Spleen (tissue), 11 donors: ENCODE measurements around the gene SLCO2B1. TPM values are rescaled to one million over a fixed set of nuclear protein-coding genes. Genes with fewer than 3 reads are reported as not detected.

ENCODE experiments used
- DNase-seq: peaks from one replicate; pipeline ENCODE4 v3.0.0-alpha.2; 2020
- H3K27ac ChIP-seq, 8 donors: fragments of 200-600 bp; sonication (generic) in 7 of 8; 1 replicate in 4 of 8; 2 replicates in 4 of 8; pipeline versions ENCODE4 v1.5.0 to v1.8.0; 2016 to 2021; ENCODE audit warnings: inconsistent platforms in 4 of 8, mild to moderate bottlenecking in 4 of 8, moderate library complexity in 1 of 8
- H3K27me3 ChIP-seq, 7 donors: fragments of 200-600 bp; sonication (generic) in 6 of 7; replicated peaks in 1 of 7; 1 replicate in 4 of 7; 2 replicates in 3 of 7; pipeline versions ENCODE4 v1.5.0 to v1.8.0; 2016 to 2021; ENCODE audit warnings: inconsistent platforms in 3 of 7, mild to moderate bottlenecking in 1 of 7
- H3K36me3 ChIP-seq, 6 donors: fragments of 200-600 bp; sonication (generic) in 5 of 6; 1 replicate in 4 of 6; 2 replicates in 2 of 6; pipeline versions ENCODE4 v1.5.0 to v1.8.0; 2016 to 2021; ENCODE audit warnings: inconsistent platforms in 2 of 6
- H3K4me1 ChIP-seq, 6 donors: fragments of 200-600 bp; sonication (generic) in 5 of 6; 1 replicate in 3 of 6; 2 replicates in 3 of 6; pipeline versions ENCODE4 v1.5.0 to v1.8.0; 2016 to 2021; ENCODE audit warnings: inconsistent platforms in 3 of 6
- H3K4me3 ChIP-seq, 8 donors: fragments of 200-600 bp; sonication (generic) in 7 of 8; 1 replicate in 4 of 8; 2 replicates in 4 of 8; pipeline versions ENCODE4 v1.5.0 to v1.8.0; 2016 to 2021; ENCODE audit warnings: inconsistent platforms in 4 of 8, mild to moderate bottlenecking in 4 of 8, moderate library complexity in 2 of 8
- H3K9me3 ChIP-seq, 8 donors: fragments of 200-600 bp; sonication (generic) in 7 of 8; 1 replicate in 4 of 8; 2 replicates in 4 of 8; pipeline versions ENCODE4 v1.5.0 to v1.8.0; 2016 to 2021; ENCODE audit warnings: inconsistent platforms in 4 of 8
- POLR2A ChIP-seq, 3 donors: fragments of 450-650 bp; IDR thresholded peaks; one replicate each; pipeline ENCODE4 v1.5.1; 2017; ENCODE audit warnings: antibody characterized with exemption in 3 of 3, mild to moderate bottlenecking in 1 of 3
- POLR2AphosphoS5 ChIP-seq, 3 donors: sonication (generic); formaldehyde crosslinking; IDR thresholded peaks; one replicate each; pipeline ENCODE4 v1.5.1; 2017; ENCODE audit warnings: antibody characterized with exemption in 3 of 3
- WGBS, 5 donors: extraction: QIAGEN DNeasy Blood & Tissue Kit in 3 of 5; methylation state at CpG; one replicate each; pipeline versions ENCODE4 v1.1.5 to v1.1.7; 2013 to 2018; 5-methylcytosine and 5-hydroxymethylcytosine counted together
- intact Hi-C: fragments of 100-400 bp; cut with DNase I; formaldehyde crosslinking; loops from one replicate; pipeline ENCODE4 v1.15.0; 2023; ENCODE audit warnings: low total_unique reads
- polyA plus RNA-seq, 3 donors: library from polyadenylated mRNA; stranded (reverse); fragments of 200-250 nt; gene quantifications; one replicate each; pipeline ENCODE4 v1.2.1, GENCODE V29; 2013
- total RNA-seq, 7 donors: library from RNA; depleted of rRNA in 3 of 7; stranded (reverse); fragments of >200 nt in 3 of 7; fragmentation: NEBNext Ultra II Directional in 4 of 7; extraction: Animal tissue kit (Norgen Biotek cat#: 25700) in 4 of 7; gene quantifications; one replicate each; pipeline versions ENCODE4 v1.1.0 to v1.2.1, GENCODE V29; 2016 to 2021
- TF ChIP-seq, protein P1 (sequence below), 11 experiments: fragments of 200-600 bp in 7 of 11; fragments of 450-650 bp in 4 of 11; sonication (generic) in 4 of 11; IDR thresholded peaks in 8 of 11; conservative IDR thresholded peaks in 3 of 11; 1 replicate in 7 of 11; 2 replicates in 4 of 11; pipeline versions ENCODE4 v1.4.0 to v1.8.0; 2016 to 2021; ENCODE audit warnings: antibody characterized with exemption in 11 of 11, inconsistent platforms in 4 of 11, mild to moderate bottlenecking in 1 of 11
- donor health status: healthy with polysubstance abuse.
- donor health status: DM: no; HTN: no; CAD: no; lungs with moderate emphysema.
- donor health status: DM: no; HTN: no; CAD: no.
- donor health status: Bipolar disorder and iron deficiency.
- donor health status: healthy.
- donor health status: DM: no; HTN: no; CAD: no.
- donor health status: DM: yes; HTN: yes; CAD: no.

SLCO2B1 gene
- total and polyA plus RNA-seq, 10 donors: 10.2 to 307 (median 132) TPM

DNA sequence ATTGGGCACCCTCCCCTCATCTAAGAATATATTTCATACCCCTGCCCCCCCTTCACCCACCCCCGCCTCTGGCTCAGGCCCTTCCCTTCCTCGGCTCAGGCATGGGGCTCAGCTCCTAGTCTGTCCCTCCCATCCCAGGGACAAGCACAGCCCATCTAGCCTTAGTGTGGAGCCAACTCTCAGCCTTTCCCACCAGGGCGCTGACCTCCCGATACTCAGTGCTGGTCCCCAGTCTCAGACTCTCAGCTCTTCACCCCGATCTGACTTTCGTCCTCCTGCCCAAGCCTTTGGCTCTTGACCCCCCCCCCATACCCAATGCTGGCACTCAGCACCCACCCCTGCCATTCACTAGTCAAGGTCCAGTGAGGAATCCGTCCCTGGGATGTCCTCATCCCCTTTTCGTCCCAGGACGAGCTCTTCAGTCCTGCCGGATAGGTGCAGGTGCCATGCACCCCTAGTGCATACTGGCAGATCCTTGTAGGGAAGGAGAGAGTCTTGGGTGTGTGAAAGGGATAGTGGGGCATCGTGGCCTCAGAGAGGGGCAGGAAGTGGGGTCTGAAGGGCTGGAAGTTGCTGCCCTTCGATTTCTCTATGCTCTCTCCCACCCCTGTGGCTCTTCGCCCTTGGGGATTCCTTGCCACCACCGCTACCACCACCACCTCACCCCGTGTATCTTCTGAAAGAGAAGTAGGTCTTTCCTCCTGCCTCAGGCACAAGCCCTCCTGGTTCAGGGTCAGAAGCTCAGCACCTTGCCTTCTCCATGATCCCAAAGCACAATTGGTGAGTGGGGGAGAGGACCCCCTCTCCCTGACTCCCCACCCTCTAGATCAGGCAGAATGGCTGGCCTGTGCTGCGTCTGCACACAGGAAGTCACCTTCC lies 92.1 kb downstream of the SLCO2B1 start:
- intact Hi-C loops: loop anchor here (5.0 to 10.0 kb wide), 2 partner anchors 101 to 308 kb away; no protein-coding TSS in a partner anchor
- peaks cover 2 to 76% (median 46%) of the 10 kb centered on the region in 7 donors for H3K27me3 ChIP-seq

DNA sequence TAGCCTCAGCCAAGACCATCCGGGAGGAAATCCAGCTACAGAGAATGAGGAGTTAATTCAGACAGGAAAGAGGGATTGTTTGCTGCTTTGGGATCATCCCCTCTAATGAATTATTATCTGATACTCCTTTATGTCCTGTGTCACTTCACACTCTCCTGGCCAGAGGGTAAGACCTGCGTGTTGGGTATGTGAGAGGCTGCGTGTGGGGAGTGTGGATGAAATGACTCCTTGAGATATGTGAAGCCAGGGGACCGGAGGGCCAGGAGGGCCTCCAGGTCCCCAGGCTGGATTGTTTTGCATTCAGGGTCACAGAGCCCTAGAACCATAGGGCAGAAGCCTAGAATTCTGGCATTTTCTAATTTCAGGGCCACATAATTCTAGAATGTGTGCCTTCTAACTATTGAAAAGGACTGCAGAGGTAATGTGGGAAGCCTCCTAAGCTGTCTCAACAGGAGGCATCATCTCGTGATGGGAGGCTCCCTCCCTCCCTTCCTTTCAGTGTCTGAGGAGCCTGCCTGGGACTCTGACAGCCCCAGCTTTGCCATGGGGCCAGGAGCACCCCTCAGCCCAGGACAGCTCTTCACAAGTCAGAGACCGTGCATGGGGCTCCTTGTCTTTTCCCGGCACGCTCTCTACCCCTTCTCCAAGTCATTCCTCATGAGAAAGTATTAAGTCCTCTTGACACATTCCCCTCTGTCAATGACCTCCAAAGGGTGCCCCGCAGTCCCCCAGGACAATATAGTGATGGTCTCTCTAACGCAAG lies 93.3 kb downstream of the SLCO2B1 start:
- WGBS, 5 donors: 75 to 86% (median 83%) methylated on average over 10 of the region's 10 CpGs
- peak; percentile 51 for DNase-seq
- TF ChIP-seq POLR2AphosphoS5 (IDR thresholded peaks at IDR 0.05) (no peak), POLR2A (IDR thresholded peaks at IDR 0.05) (no peak)
- TF ChIP-seq, protein P1, sequence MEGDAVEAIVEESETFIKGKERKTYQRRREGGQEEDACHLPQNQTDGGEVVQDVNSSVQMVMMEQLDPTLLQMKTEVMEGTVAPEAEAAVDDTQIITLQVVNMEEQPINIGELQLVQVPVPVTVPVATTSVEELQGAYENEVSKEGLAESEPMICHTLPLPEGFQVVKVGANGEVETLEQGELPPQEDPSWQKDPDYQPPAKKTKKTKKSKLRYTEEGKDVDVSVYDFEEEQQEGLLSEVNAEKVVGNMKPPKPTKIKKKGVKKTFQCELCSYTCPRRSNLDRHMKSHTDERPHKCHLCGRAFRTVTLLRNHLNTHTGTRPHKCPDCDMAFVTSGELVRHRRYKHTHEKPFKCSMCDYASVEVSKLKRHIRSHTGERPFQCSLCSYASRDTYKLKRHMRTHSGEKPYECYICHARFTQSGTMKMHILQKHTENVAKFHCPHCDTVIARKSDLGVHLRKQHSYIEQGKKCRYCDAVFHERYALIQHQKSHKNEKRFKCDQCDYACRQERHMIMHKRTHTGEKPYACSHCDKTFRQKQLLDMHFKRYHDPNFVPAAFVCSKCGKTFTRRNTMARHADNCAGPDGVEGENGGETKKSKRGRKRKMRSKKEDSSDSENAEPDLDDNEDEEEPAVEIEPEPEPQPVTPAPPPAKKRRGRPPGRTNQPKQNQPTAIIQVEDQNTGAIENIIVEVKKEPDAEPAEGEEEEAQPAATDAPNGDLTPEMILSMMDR (IDR thresholded peaks at IDR 0.05 in 8 of 11, conservative IDR thresholded peaks at IDR 0.05 in 3 of 11): no peak
- peaks cover 0 to 32% (median 23%) of the 10 kb centered on the region in 6 donors for H3K4me1 ChIP-seq
- H3K27me3 ChIP-seq: peaks cover 2 to 68% (median 44%) of the 10 kb centered on the region in 7 donors
- no peaks in the 10 kb centered on the region for H3K9me3 ChIP-seq
- H3K4me3 ChIP-seq: no peak overlapping the region
- no peaks in the 10 kb centered on the region for H3K36me3 ChIP-seq
- intact Hi-C loops: loop anchor here (5.0 to 10.0 kb wide), 2 partner anchors 102 to 309 kb away; no protein-coding TSS in a partner anchor
- no peak overlapping the region for H3K27ac ChIP-seq

More for the DNA sequence above, 92.1 kb downstream of the SLCO2B1 start:
- TF ChIP-seq, protein P1 (IDR thresholded peaks at IDR 0.05 in 8 of 11, conservative IDR thresholded peaks at IDR 0.05 in 3 of 11): no peak
- no peak for TF ChIP-seq POLR2A (IDR thresholded peaks at IDR 0.05)
- TF ChIP-seq POLR2AphosphoS5 (IDR thresholded peaks at IDR 0.05): no peak
- no peaks in the 10 kb centered on the region for H3K9me3 ChIP-seq
- WGBS, 5 donors: 77 to 87% (median 79%) methylated on average over 16 of the region's 16 CpGs
- H3K4me3 ChIP-seq: no peak overlapping the region
- DNase-seq: peak; percentile 58
- no peaks in the 10 kb centered on the region for H3K36me3 ChIP-seq
- no peak overlapping the region for H3K27ac ChIP-seq
- peaks cover 0 to 25% (median 17%) of the 10 kb centered on the region in 6 donors for H3K4me1 ChIP-seq

DNA sequence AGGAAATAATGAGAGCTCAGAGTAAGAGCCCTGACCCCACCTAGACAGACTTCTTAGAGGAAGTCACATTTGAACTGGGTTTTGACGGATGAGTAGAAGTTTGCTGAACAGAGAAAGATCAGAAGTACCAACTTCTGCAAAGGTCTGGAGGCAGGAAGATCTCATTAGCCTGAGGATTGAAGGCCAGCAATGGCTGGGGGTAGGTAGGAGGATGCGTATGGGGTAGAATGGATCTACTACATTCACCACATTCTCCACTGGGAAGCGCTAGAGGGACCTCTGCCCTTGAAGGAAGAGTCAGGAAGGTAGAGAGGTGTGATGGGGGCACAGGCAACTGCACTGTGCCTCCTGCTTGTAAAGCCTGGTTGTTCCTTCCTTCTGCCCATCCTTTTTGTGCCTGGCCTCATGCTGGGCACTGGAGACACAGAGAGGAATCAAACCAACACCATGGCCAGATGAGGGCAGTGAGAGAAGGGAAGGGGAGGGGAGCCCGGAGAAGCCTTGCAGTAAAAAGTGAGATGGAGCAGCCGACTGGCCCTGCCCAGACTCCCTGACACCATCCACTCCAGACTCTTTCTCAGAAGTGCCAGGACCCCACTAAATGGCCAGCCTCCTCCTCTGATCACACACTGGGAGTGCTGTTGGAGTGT lies 94.6 kb downstream of the SLCO2B1 start:
- H3K4me1 ChIP-seq: peaks cover 0 to 27% (median 18%) of the 10 kb centered on the region in 6 donors
- TF ChIP-seq, protein P1 (IDR thresholded peaks at IDR 0.05 in 8 of 11, conservative IDR thresholded peaks at IDR 0.05 in 3 of 11): no peak
- no peak for TF ChIP-seq POLR2A (IDR thresholded peaks at IDR 0.05)
- no peak for TF ChIP-seq POLR2AphosphoS5 (IDR thresholded peaks at IDR 0.05)
- intact Hi-C loops: loop anchor here (10.0 kb wide), 1 partner anchor 311 kb away; no protein-coding TSS in a partner anchor
- peaks cover 0 to 61% (median 31%) of the 10 kb centered on the region in 7 donors for H3K27me3 ChIP-seq
- H3K4me3 ChIP-seq: no peak overlapping the region
- 75 to 81% (median 79%) methylated on average over 5 of the region's 5 CpGs for WGBS, 5 donors
- H3K9me3 ChIP-seq: no peaks in the 10 kb centered on the region
- peak; percentile 44 for DNase-seq
- no peaks in the 10 kb centered on the region for H3K36me3 ChIP-seq
- H3K27ac ChIP-seq: no peak overlapping the region
